Neural progenitor cell (in vitro differentiated cells): ENCODE data around the gene ASXL2. TPM values are rescaled to one million over a fixed set of nuclear protein-coding genes. Genes with fewer than 3 reads are reported as not detected.

Source experiments
- DNase-seq: peaks from one replicate; pipeline ENCODE4 v3.0.0-alpha.2; 2016; ENCODE audit warnings: low spot score
- H2AFZ ChIP-seq: fragments of 200-600 bp; sonication (generic); replicated peaks from 2 replicates; pipeline ENCODE4 v1.6.1; 2016; ENCODE audit warnings: antibody characterized with exemption
- H3F3A ChIP-seq: fragments of 200-600 bp; sonication (generic); 2 replicates; pipeline ENCODE4 v1.6.1; 2016; ENCODE audit warnings: antibody characterized with exemption, low read depth
- H3K27ac ChIP-seq: fragments of 200-600 bp; sonication (generic); 2 replicates; pipeline ENCODE4 v1.5.1; 2016; ENCODE audit warnings: mild to moderate bottlenecking
- H3K27me3 ChIP-seq: fragments of 200-600 bp; sonication (generic); 2 replicates; pipeline ENCODE4 v1.6.1; 2016; ENCODE audit warnings: mild to moderate bottlenecking, moderate library complexity
- H3K36me3 ChIP-seq: fragments of 200-600 bp; sonication (generic); 2 replicates; pipeline ENCODE4 v1.5.1; 2016
- H3K4me1 ChIP-seq: fragments of 200-600 bp; sonication (generic); 2 replicates; pipeline ENCODE4 v1.6.1; 2016; ENCODE audit warnings: mixed run types
- H3K4me2 ChIP-seq: fragments of 200-600 bp; sonication (generic); 2 replicates; pipeline ENCODE4 v1.6.1; 2016
- H3K4me3 ChIP-seq: fragments of 200-600 bp; sonication (generic); 2 replicates; pipeline ENCODE4 v1.5.1; 2016
- H3K79me2 ChIP-seq: fragments of 200-600 bp; sonication (generic); 2 replicates; pipeline ENCODE4 v1.6.1; 2016; ENCODE audit warnings: low read depth
- H3K9ac ChIP-seq: fragments of 200-600 bp; sonication (generic); 2 replicates; pipeline ENCODE4 v1.6.1; 2016
- H3K9me3 ChIP-seq: fragments of 200-600 bp; sonication (generic); 2 replicates; pipeline ENCODE4 v1.5.1; 2016; ENCODE audit warnings: low read depth
- H4K20me1 ChIP-seq: fragments of 200-600 bp; sonication (generic); 2 replicates; pipeline ENCODE4 v1.6.1; 2016; ENCODE audit warnings: low read depth
- H3K27ac Mint-ChIP-seq: 3 replicates; pipeline ENCODE4 v1.8.0; 2021; ENCODE audit warnings: mixed read lengths
- H3K27me3 Mint-ChIP-seq: 2 replicates; pipeline ENCODE4 v1.8.0; 2022; ENCODE audit warnings: low read depth, mild to moderate bottlenecking, inconsistent platforms, moderate library complexity, mixed read lengths; ENCODE audit not compliant: insufficient read depth
- H3K36me3 Mint-ChIP-seq: 3 replicates; pipeline ENCODE4 v1.8.0; 2021; ENCODE audit warnings: mixed read lengths
- H3K4me1 Mint-ChIP-seq: 3 replicates; pipeline ENCODE4 v1.8.0; 2021; ENCODE audit warnings: mixed read lengths
- H3K4me3 Mint-ChIP-seq: 3 replicates; pipeline ENCODE4 v1.8.0; 2021; ENCODE audit warnings: mild to moderate bottlenecking, moderate library complexity, mixed read lengths
- H3K9me3 Mint-ChIP-seq: 3 replicates; pipeline ENCODE4 v1.8.0; 2020; ENCODE audit warnings: mixed read lengths
- CTCF ChIP-seq: fragments of 200-600 bp; sonication (generic); IDR thresholded peaks from 2 replicates; pipeline ENCODE4 v1.5.1; 2017; ENCODE audit warnings: antibody characterized with exemption, mild to moderate bottlenecking
- EZH2 ChIP-seq: fragments of 200-600 bp; sonication (generic); IDR thresholded peaks from 2 replicates; pipeline ENCODE4 v1.6.1; 2017; ENCODE audit warnings: antibody characterized with exemption, mild to moderate bottlenecking, moderate library complexity
- EZH2phosphoT487 ChIP-seq: fragments of 200-600 bp; sonication (generic); IDR thresholded peaks from 2 replicates; pipeline ENCODE4 v1.6.1; 2017; ENCODE audit warnings: antibody characterized with exemption
- total RNA-seq: library from RNA; depleted of rRNA; stranded (reverse); fragments of >200 nt; gene quantifications from 2 replicates; pipeline ENCODE4 v1.2.3, GENCODE V29; 2015; ENCODE audit warnings: low replicate concordance

Gene ASXL2
- total RNA-seq, 1 donor from 2014 or later: 8.7 TPM

- Histone ChIP-seq H2AFZ (no peak overlapping the region), H3K36me3 (no peaks in the 10 kb centered on the region), H3K79me2 (peaks cover 23% of the 10 kb centered on the region), H3K4me1 (no peaks in the 10 kb centered on the region), H3K27me3 (no peaks in the 10 kb centered on the region), H3K9me3 (no peaks in the 10 kb centered on the region), H3K9ac (no peak overlapping the region), H3K4me3 (no peak overlapping the region), H3F3A (no peaks in the 10 kb centered on the region), H3K4me2 (no peak overlapping the region), H4K20me1 (no peaks in the 10 kb centered on the region), H3K27ac (no peak overlapping the region)
- no peak for TF ChIP-seq EZH2phosphoT487
- TF ChIP-seq EZH2: no peak
- TF ChIP-seq CTCF: no peak
- no peak for DNase-seq
- Mint-ChIP-seq H3K4me3 (no peak overlapping the region), H3K36me3 (peaks cover 5% of the 10 kb centered on the region), H3K9me3 (no peaks in the 10 kb centered on the region), H3K4me1 (no peaks in the 10 kb centered on the region), H3K27ac (no peak overlapping the region), H3K27me3 (no peaks in the 10 kb centered on the region)
These were observed 34.2 kb downstream of the ASXL2 start for GRCh38 chr2:25844089-25844488.

GRCh38 chr2:25842155-25842554 lies 36.1 kb downstream of the ASXL2 start:
- peaks cover 7% of the 10 kb centered on the region for H3F3A ChIP-seq
- H3K27me3 ChIP-seq: no peaks in the 10 kb centered on the region
- H3K79me2 ChIP-seq: peaks cover 7% of the 10 kb centered on the region
- no peak overlapping the region for H3K4me2 ChIP-seq
- Mint-ChIP-seq H3K4me3 (no peak overlapping the region), H3K36me3 (peaks cover 5% of the 10 kb centered on the region), H3K27me3 (no peaks in the 10 kb centered on the region), H3K27ac (no peak overlapping the region), H3K4me1 (no peaks in the 10 kb centered on the region), H3K9me3 (no peaks in the 10 kb centered on the region)
- no peaks in the 10 kb centered on the region for H3K36me3 ChIP-seq
- H2AFZ ChIP-seq: no peak overlapping the region
- H3K4me3 ChIP-seq: no peak overlapping the region
- H4K20me1 ChIP-seq: no peaks in the 10 kb centered on the region
- H3K27ac ChIP-seq: no peak overlapping the region
- DNase-seq: no peak
- no peak overlapping the region for H3K9ac ChIP-seq
- TF ChIP-seq CTCF: no peak
- no peak for TF ChIP-seq EZH2phosphoT487
- TF ChIP-seq EZH2: no peak
- H3K4me1 ChIP-seq: no peaks in the 10 kb centered on the region
- no peaks in the 10 kb centered on the region for H3K9me3 ChIP-seq

- peaks cover 7% of the 10 kb centered on the region for H3K36me3 Mint-ChIP-seq
- no peak overlapping the region for H3K4me3 ChIP-seq
- H3K79me2 ChIP-seq: no peaks in the 10 kb centered on the region
- no peaks in the 10 kb centered on the region for H3K27me3 Mint-ChIP-seq
- no peak overlapping the region for H3K27ac ChIP-seq
- no peaks in the 10 kb centered on the region for H3K4me1 ChIP-seq
- no peak overlapping the region for H3K27ac Mint-ChIP-seq
- H3K4me1 Mint-ChIP-seq: no peaks in the 10 kb centered on the region
- no peak overlapping the region for H2AFZ ChIP-seq
- no peak overlapping the region for H3K4me3 Mint-ChIP-seq
- H3K9ac ChIP-seq: no peak overlapping the region
- peaks cover 7% of the 10 kb centered on the region for H3F3A ChIP-seq
- H3K9me3 Mint-ChIP-seq: peaks cover 2% of the 10 kb centered on the region
- H3K9me3 ChIP-seq: no peaks in the 10 kb centered on the region
- no peaks in the 10 kb centered on the region for H3K27me3 ChIP-seq
- peaks cover 7% of the 10 kb centered on the region for H3K36me3 ChIP-seq
- TF ChIP-seq EZH2phosphoT487 (no peak), EZH2 (no peak), CTCF (no peak)
- no peaks in the 10 kb centered on the region for H4K20me1 ChIP-seq
- DNase-seq: no peak
- no peak overlapping the region for H3K4me2 ChIP-seq
These were observed 40.0 kb downstream of the ASXL2 start for GRCh38 chr2:25838152-25838756.
